HepG2 (cell line): ENCODE data around the gene TAP1. TPM values are rescaled to one million over a fixed set of nuclear protein-coding genes. Genes with fewer than 3 reads are reported as not detected.
A peak's percentile ranks its signal among the peaks of the same experiment; 100 is the strongest.

ENCODE experiments used
- ELK4 ChIP-seq: sonication (generic); formaldehyde crosslinking; IDR thresholded peaks from 2 replicates; pipeline ENCODE4 v1.9.0; 2021; ENCODE audit warnings: missing genetic modification reagents, borderline replicate concordance
- ETV5 ChIP-seq: IDR thresholded peaks from 2 replicates; pipeline ENCODE4 v1.6.1; 2018; ENCODE audit warnings: missing biosample characterization, missing genetic modification reagents, inconsistent platforms, borderline replicate concordance
- GATAD1 ChIP-seq: IDR thresholded peaks from 2 replicates; pipeline ENCODE4 v1.6.1; 2016; ENCODE audit warnings: missing genetic modification reagents, missing compliant biosample characterization
- GATAD2A ChIP-seq: IDR thresholded peaks from 2 replicates; pipeline ENCODE4 v1.6.1; 2016
- HBP1 ChIP-seq: IDR thresholded peaks from 2 replicates; pipeline ENCODE4 v1.6.1; 2016; ENCODE audit warnings: low read depth, control low read depth
- HMG20A ChIP-seq: IDR thresholded peaks from 2 replicates; pipeline ENCODE4 v1.6.1; 2016; ENCODE audit warnings: borderline replicate concordance
- HNRNPLL ChIP-seq: fragments of 200-400 bp; formaldehyde crosslinking; IDR thresholded peaks from 2 replicates; pipeline ENCODE4 v1.6.1; 2017; ENCODE audit warnings: mild to moderate bottlenecking, low read depth, low read length; ENCODE audit not compliant: poor library complexity, severe bottlenecking
- HOXD1 ChIP-seq: sonication (generic); formaldehyde crosslinking; IDR thresholded peaks from 2 replicates; pipeline ENCODE4 v1.5.0; 2020; ENCODE audit warnings: missing genetic modification reagents
- KLF6 ChIP-seq: IDR thresholded peaks from 2 replicates; pipeline ENCODE4 v1.8.0; 2016; ENCODE audit warnings: missing biosample characterization, missing genetic modification reagents
- PATZ1 ChIP-seq: sonication (generic); formaldehyde crosslinking; IDR thresholded peaks from 2 replicates; pipeline ENCODE4 v1.4.0; 2020; ENCODE audit warnings: missing genetic modification reagents
- RARA ChIP-seq: IDR thresholded peaks from 2 replicates; pipeline ENCODE4 v1.6.1; 2016; ENCODE audit warnings: missing genetic modification reagents, missing compliant biosample characterization
- SNAI1 ChIP-seq: sonication (generic); formaldehyde crosslinking; IDR thresholded peaks from 2 replicates; pipeline ENCODE4 v1.5.0; 2020; ENCODE audit warnings: mild to moderate bottlenecking, missing genetic modification reagents, borderline replicate concordance
- TFDP2 ChIP-seq: sonication (generic); formaldehyde crosslinking; IDR thresholded peaks from 2 replicates; pipeline ENCODE4 v1.4.0; 2020; ENCODE audit warnings: missing genetic modification reagents
- ZBED4 ChIP-seq: sonication (generic); formaldehyde crosslinking; IDR thresholded peaks from 2 replicates; pipeline ENCODE4 v1.4.0; 2020; ENCODE audit warnings: missing genetic modification reagents, borderline replicate concordance
- ZC3H4 ChIP-seq: sonication (generic); formaldehyde crosslinking; IDR thresholded peaks from 2 replicates; pipeline ENCODE4 v1.4.0; 2020; ENCODE audit warnings: missing genetic modification reagents, borderline replicate concordance
- ZFP41 ChIP-seq: sonication (generic); formaldehyde crosslinking; IDR thresholded peaks from 2 replicates; pipeline ENCODE4 v1.4.0; 2020; ENCODE audit warnings: mild to moderate bottlenecking, missing genetic modification reagents, borderline replicate concordance
- ZNF253 ChIP-seq: sonication (generic); formaldehyde crosslinking; IDR thresholded peaks from 2 replicates; pipeline ENCODE4 v1.8.0; 2022; ENCODE audit warnings: mild to moderate bottlenecking, missing genetic modification reagents, borderline replicate concordance
- ZSCAN29 ChIP-seq: sonication (generic); formaldehyde crosslinking; conservative IDR thresholded peaks from 2 replicates; pipeline ENCODE4 v1.4.0; 2020; ENCODE audit warnings: mild to moderate bottlenecking, missing genetic modification reagents
- polyA plus RNA-seq, 8 experiments: library from polyadenylated mRNA; depleted of rRNA in 3 of 8; stranded (reverse) in 7 of 8; unstranded in 1 of 8; fragments of >200 nt; fragmentation: Illumina TruSeq in 4 of 8; extraction: Trizol in 4 of 8; gene quantifications; 2 replicates each; pipeline versions ENCODE4 v1.2.1 to v1.2.3, GENCODE V29; 2011 to 2016; ENCODE audit warnings: low read depth in 4 of 8, missing spikeins in 1 of 8, mixed read lengths in 1 of 8; ENCODE audit not compliant: insufficient read depth in 1 of 8
- total RNA-seq, 5 experiments: library from RNA; depleted of rRNA; stranded (reverse); fragments of >200 nt; fragmentation: Illumina TruSeq; extraction: Trizol; gene quantifications; 2 replicates each; pipeline ENCODE4 v1.2.3, GENCODE V29; 2016; ENCODE audit warnings: low read depth in 1 of 5

The TAP1 gene
- total and polyA plus RNA-seq, 2 of the 13 experiments (the other 11 are each of a cell fraction or from before 2014, with no cell fraction given), result 31.2 to 52.2 TPM

GRCh38 chr6:32894085-32895005 lies 40.8 kb upstream of the TAP1 start (continued):
- TF ChIP-seq ELK4, result no peak
- TF ChIP-seq KLF6 (CRISPR knock-in tag), result peak; percentile 82
- peak; percentile 87; the same call in 1 of the 2 replicates for TF ChIP-seq ZSCAN29 (CRISPR knock-in tag)
- TF ChIP-seq ZC3H4 (CRISPR knock-in tag), result no peak
- peak; percentile 91 for TF ChIP-seq HNRNPLL
- peak; percentile 95; the same call in 1 of the 2 replicates for TF ChIP-seq ZFP41
- TF ChIP-seq TFDP2 (CRISPR knock-in tag), result peak; percentile 97
- TF ChIP-seq SNAI1, result peak; percentile 60; the same call in 1 of the 2 replicates
- TF ChIP-seq HOXD1 (CRISPR knock-in tag), result peak; percentile 77
- TF ChIP-seq ZBED4, result peak; percentile 60; the same call in 1 of the 2 replicates
- TF ChIP-seq HBP1 (CRISPR knock-in tag), result peak; percentile 90
- TF ChIP-seq GATAD2A (CRISPR knock-in tag), result peak; percentile 44; the same call in 1 of the 2 replicates
- peak; percentile 69 for TF ChIP-seq PATZ1 (CRISPR knock-in tag)
- TF ChIP-seq RARA (CRISPR knock-in tag), result peak; percentile 28; the same call in 1 of the 2 replicates
- TF ChIP-seq ETV5 (CRISPR knock-in tag), result peak; percentile 55; the same call in 1 of the 2 replicates
- TF ChIP-seq GATAD1 (CRISPR knock-in tag), result peak; percentile 72
- TF ChIP-seq ZNF253 (CRISPR knock-in tag), result peak; percentile 64; the same call in 1 of the 2 replicates
- TF ChIP-seq HMG20A (CRISPR knock-in tag), result peak; percentile 19; the same call in 1 of the 2 replicates
